Keratinocyte (primary cell): ENCODE data around the gene ZSWIM3.
"Not testable (repeated sequence)": the region's sequence is repeated elsewhere in the genome, so short reads cannot be mapped to it uniquely, and the experiment has no call there.

ENCODE experiments used
- EZH2 ChIP-seq: IDR thresholded peaks from one replicate; pipeline ENCODE4 v1.6.1; 2012; ENCODE audit warnings: inconsistent platforms, mild to moderate bottlenecking, low read length, moderate library complexity
- TF ChIP-seq, protein P1 (sequence below), 3 experiments: IDR thresholded peaks in 1 of 3; conservative IDR thresholded peaks in 1 of 3; optimal IDR thresholded peaks in 1 of 3; 2 replicates in 2 of 3; 3 replicates in 1 of 3; pipeline versions ENCODE3 to v1.5.1; 2011; ENCODE audit warnings: low read length in 3 of 3, mild to moderate bottlenecking in 3 of 3, moderate library complexity in 2 of 3, control low read depth in 1 of 3, inconsistent platforms in 1 of 3; ENCODE audit not compliant: insufficient read depth in 2 of 3; ENCODE audit errors: extremely low read depth in 1 of 3

DNA sequence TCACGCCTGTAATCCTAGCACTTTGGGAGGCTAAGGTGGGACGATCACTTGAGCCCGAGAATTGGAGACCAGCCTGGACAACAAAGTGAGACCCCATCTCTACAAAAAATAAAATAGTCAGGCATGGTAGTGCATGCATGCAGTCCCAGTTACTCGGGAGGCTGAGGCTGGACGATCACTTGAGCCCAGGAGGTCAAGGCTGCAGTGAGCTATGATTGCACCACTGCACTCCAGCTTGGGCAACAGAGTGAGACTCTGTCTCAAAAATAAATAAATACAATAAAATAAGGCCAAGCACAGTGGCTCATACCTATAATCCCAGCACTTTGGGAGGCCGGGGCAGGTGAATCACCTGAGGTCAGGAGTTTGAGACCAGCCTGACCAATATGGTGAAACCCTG is 43.9 kb downstream of the ZSWIM3 start:
- TF ChIP-seq, protein P1, sequence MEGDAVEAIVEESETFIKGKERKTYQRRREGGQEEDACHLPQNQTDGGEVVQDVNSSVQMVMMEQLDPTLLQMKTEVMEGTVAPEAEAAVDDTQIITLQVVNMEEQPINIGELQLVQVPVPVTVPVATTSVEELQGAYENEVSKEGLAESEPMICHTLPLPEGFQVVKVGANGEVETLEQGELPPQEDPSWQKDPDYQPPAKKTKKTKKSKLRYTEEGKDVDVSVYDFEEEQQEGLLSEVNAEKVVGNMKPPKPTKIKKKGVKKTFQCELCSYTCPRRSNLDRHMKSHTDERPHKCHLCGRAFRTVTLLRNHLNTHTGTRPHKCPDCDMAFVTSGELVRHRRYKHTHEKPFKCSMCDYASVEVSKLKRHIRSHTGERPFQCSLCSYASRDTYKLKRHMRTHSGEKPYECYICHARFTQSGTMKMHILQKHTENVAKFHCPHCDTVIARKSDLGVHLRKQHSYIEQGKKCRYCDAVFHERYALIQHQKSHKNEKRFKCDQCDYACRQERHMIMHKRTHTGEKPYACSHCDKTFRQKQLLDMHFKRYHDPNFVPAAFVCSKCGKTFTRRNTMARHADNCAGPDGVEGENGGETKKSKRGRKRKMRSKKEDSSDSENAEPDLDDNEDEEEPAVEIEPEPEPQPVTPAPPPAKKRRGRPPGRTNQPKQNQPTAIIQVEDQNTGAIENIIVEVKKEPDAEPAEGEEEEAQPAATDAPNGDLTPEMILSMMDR (optimal IDR thresholded peaks at IDR 0.05 in 1 of 3, IDR thresholded peaks at IDR 0.05 in 1 of 3, conservative IDR thresholded peaks at IDR 0.05 in 1 of 3; ENCODE audit: extremely low read depth in 1 of 3, insufficient read depth in 2 of 3, low read length in 3 of 3) = not testable (repeated sequence)
- not testable (repeated sequence) for TF ChIP-seq EZH2
